ENCODE data around the gene NEK6. TPM values are rescaled to one million over a fixed set of nuclear protein-coding genes. Genes with fewer than 3 reads are reported as not detected.

Gene NEK6
- total and polyA plus RNA-seq, 10 of the 15 experiments (the other 5 are each of a cell fraction or from before 2014, with no cell fraction given), result 31.3 to 161 (median 89.2) TPM

GRCh38 chr9:124266139-124266825 is 8.5 kb downstream of the NEK6 start:
- ChIA-PET SMC1A (ENCODE audit: uncharacterized antibody, unreplicated experiment) (interaction anchor here (0.9 to 10.1 kb wide), 12 partner anchors 9 to 139 kb away, joined by 3 to 132 read pairs (median 4); partner anchors contain the start of gene NEK6), POLR2A (interaction anchor here (0.7 to 6.6 kb wide), 4 partner anchors 20 to 49 kb away, joined by 3 to 45 read pairs (median 12); no protein-coding TSS in a partner anchor), CTCF (interaction anchor here (0.8 to 3.7 kb wide), 9 partner anchors 20 to 445 kb away, joined by 3 to 13 read pairs (median 5); no protein-coding TSS in a partner anchor), RAD21 (ENCODE audit: unreplicated experiment) (interaction anchor here (1.3 to 6.2 kb wide), 8 partner anchors 20 to 140 kb away, joined by 3 to 74 read pairs (median 10); no protein-coding TSS in a partner anchor)
- DNase-seq (ENCODE audit: low read depth, low spot score) (no peak), FAIRE-seq (no peak), ATAC-seq (no peak; the same call in 1 of the 3 replicates)
- Histone ChIP-seq H3K4me3 (peak overlapping the region; percentile 61), H3K4me1 (ENCODE audit: control insufficient read depth, insufficient read depth, low read length) (peaks cover 44% of the 10 kb centered on the region), H3K79me2 (ENCODE audit: control insufficient read depth, insufficient read depth, low read length) (peaks cover 98% of the 10 kb centered on the region), H3K4me2 (ENCODE audit: control insufficient read depth, insufficient read depth) (peak overlapping the region; percentile 96), H2AFZ (ENCODE audit: control insufficient read depth, low read depth, low read length) (no peak overlapping the region), H3K27ac (ENCODE audit: control insufficient read depth, insufficient read depth) (peak overlapping the region; percentile 88), H3K9me3 (replicated peaks; ENCODE audit: control insufficient read depth, insufficient read depth, low read length) (no peaks in the 10 kb centered on the region), H3K36me3 (ENCODE audit: control insufficient read depth in 2 of 2, insufficient read depth in 2 of 2, low read length in 1 of 2) (peaks cover 14 to 33% of the 10 kb centered on the region in 2 experiments; a peak in 3 of 4 replicates), H4K20me1 (ENCODE audit: control insufficient read depth, insufficient read depth) (peaks cover 17% of the 10 kb centered on the region; the same call in 1 of the 2 replicates), H3K27me3 (replicated peaks in 1 of 2; ENCODE audit: control insufficient read depth in 2 of 2, insufficient read depth in 2 of 2, low read length in 1 of 2) (no peaks in the 10 kb centered on the region), H3K9ac (ENCODE audit: control insufficient read depth, insufficient read depth, low read length) (peak overlapping the region; percentile 14)
- TSS peak; percentile 12 for BruUV-seq (replicated peaks)
- WGBS (ENCODE audit: insufficient coverage, insufficient replicate concordance, low lambda C conversion rate, missing lambda C conversion rate), result 42% methylated on average over 13 of the region's 13 CpGs
- intact Hi-C loops (cut with micrococcal nuclease; ENCODE audit: unreplicated experiment) (no loop called here), in situ Hi-C loops (cut with MboI) (no loop called here)
- no peak for TF ChIP-seq BCL11A (IDR thresholded peaks at IDR 0.05; ENCODE audit: low read depth, low read length)
- TF ChIP-seq HDGF (IDR thresholded peaks at IDR 0.05), result no peak
- TF ChIP-seq FOXM1 (IDR thresholded peaks at IDR 0.05; ENCODE audit: low read depth, low read length), result no peak
- TF ChIP-seq SP1 (IDR thresholded peaks at IDR 0.05; ENCODE audit: low read depth, low read length), result no peak
- no peak for TF ChIP-seq MAX (IDR thresholded peaks at IDR 0.05; ENCODE audit: low read depth, low read length)
- no peak for TF ChIP-seq JUNB (IDR thresholded peaks at IDR 0.05)
- TF ChIP-seq KLF5 (IDR thresholded peaks at IDR 0.05; ENCODE audit: partially characterized antibody), result no peak
- no peak for TF ChIP-seq MYC (IDR thresholded peaks at IDR 0.05; ENCODE audit: insufficient read depth, insufficient read length, insufficient replicate concordance, low read length, severe bottlenecking)
- TF ChIP-seq IKZF1 (conservative IDR thresholded peaks at IDR 0.05), result no peak
- no peak for TF ChIP-seq NFIC (IDR thresholded peaks at IDR 0.05; ENCODE audit: low read depth, low read length)
- no peak; the same call in 1 of the 2 replicates for TF ChIP-seq HCFC1 (IDR thresholded peaks at IDR 0.05; ENCODE audit: low read length)
- TF ChIP-seq BMI1 (IDR thresholded peaks at IDR 0.05; ENCODE audit: borderline replicate concordance), result no peak
- TF ChIP-seq ZNF217 (IDR thresholded peaks at IDR 0.05), result 0 out of 2 replicates have a peak, but pooled peaks have one; percentile 22
- no peak for TF ChIP-seq LARP7 (IDR thresholded peaks at IDR 0.05)
- TF ChIP-seq NR2F1 (conservative IDR thresholded peaks at IDR 0.05), result no peak
- TF ChIP-seq RELA (IDR thresholded peaks at IDR 0.05; ENCODE audit: borderline replicate concordance, partially characterized antibody), result no peak
- TF ChIP-seq MXI1 (IDR thresholded peaks at IDR 0.05; ENCODE audit: low read depth, low read length), result no peak
- TF ChIP-seq RELB (IDR thresholded peaks at IDR 0.05; ENCODE audit: low read depth), result no peak
- 0 out of 3 replicates have a peak, but pooled peaks have one; percentile 4 for TF ChIP-seq POU2F2 (IDR thresholded peaks at IDR 0.05; ENCODE audit: borderline replicate concordance, low read depth, low read length)
- no peak for TF ChIP-seq ZNF592 (IDR thresholded peaks at IDR 0.05)

Data from GM12878 (cell line).